ENCODE results near the gene CNGA3.

DNA sequence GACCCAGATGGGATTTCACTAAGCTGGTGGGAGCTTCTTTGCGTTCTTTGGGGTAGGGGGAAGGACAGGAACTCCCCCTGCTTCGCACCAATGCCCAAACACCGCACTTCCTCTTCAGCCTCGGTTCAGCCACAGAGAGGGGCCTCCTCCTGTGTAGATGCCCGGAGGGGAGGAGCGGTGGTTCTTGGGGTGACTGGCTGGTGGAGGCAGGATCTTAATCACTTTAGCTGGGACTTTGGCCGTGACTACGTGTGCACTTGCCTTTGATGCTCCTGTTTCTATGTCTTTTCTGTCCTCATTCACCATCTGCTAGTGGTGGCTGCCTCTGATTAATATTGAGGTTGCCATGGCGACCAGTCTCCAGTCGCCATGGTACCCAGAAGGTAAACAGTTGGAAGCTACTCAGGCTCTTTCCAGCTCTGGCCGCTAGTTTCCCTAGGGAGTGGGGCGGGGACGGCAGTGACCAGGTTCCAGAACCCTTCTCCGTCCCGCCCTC lies 1.9 kb downstream of the CNGA3 start:
- TF ChIP-seq, protein P1, sequence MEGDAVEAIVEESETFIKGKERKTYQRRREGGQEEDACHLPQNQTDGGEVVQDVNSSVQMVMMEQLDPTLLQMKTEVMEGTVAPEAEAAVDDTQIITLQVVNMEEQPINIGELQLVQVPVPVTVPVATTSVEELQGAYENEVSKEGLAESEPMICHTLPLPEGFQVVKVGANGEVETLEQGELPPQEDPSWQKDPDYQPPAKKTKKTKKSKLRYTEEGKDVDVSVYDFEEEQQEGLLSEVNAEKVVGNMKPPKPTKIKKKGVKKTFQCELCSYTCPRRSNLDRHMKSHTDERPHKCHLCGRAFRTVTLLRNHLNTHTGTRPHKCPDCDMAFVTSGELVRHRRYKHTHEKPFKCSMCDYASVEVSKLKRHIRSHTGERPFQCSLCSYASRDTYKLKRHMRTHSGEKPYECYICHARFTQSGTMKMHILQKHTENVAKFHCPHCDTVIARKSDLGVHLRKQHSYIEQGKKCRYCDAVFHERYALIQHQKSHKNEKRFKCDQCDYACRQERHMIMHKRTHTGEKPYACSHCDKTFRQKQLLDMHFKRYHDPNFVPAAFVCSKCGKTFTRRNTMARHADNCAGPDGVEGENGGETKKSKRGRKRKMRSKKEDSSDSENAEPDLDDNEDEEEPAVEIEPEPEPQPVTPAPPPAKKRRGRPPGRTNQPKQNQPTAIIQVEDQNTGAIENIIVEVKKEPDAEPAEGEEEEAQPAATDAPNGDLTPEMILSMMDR (IDR thresholded peaks at IDR 0.05 in 4 of 5, conservative IDR thresholded peaks at IDR 0.05 in 1 of 5): no peak
- TF ChIP-seq POLR2A (IDR thresholded peaks at IDR 0.05): no peak

Measured in gastrocnemius medialis (tissue), 4 donors.